NB4 (cell line): Measurements from ENCODE around the gene C1QTNF3.

Experiments used
- DNase-seq: peaks from one replicate; pipeline ENCODE4 v3.0.0; 2010; ENCODE audit warnings: low read depth
- H3K4me3 ChIP-seq: one replicate; pipeline ENCODE4 v1.5.1; 2011; ENCODE audit warnings: mild to moderate bottlenecking, low read depth, low read length, moderate library complexity
- MYC ChIP-seq: IDR thresholded peaks from 2 replicates; pipeline ENCODE4 v1.6.1; 2011; ENCODE audit warnings: low read depth, low read length
- POLR2A ChIP-seq: IDR thresholded peaks from 2 replicates; pipeline ENCODE4 v1.6.1; 2011; ENCODE audit warnings: mild to moderate bottlenecking; ENCODE audit not compliant: insufficient read length; ENCODE audit errors: extremely low read depth
- TF ChIP-seq, protein P1 (sequence below): IDR thresholded peaks from one replicate; pipeline ENCODE4 v1.5.1; 2012; ENCODE audit warnings: low read depth, low read length
- TF ChIP-seq, protein P2 (sequence below): IDR thresholded peaks from 2 replicates; pipeline ENCODE4 v1.6.1; 2011; ENCODE audit warnings: low read depth, low read length

The C1QTNF3 gene

DNA sequence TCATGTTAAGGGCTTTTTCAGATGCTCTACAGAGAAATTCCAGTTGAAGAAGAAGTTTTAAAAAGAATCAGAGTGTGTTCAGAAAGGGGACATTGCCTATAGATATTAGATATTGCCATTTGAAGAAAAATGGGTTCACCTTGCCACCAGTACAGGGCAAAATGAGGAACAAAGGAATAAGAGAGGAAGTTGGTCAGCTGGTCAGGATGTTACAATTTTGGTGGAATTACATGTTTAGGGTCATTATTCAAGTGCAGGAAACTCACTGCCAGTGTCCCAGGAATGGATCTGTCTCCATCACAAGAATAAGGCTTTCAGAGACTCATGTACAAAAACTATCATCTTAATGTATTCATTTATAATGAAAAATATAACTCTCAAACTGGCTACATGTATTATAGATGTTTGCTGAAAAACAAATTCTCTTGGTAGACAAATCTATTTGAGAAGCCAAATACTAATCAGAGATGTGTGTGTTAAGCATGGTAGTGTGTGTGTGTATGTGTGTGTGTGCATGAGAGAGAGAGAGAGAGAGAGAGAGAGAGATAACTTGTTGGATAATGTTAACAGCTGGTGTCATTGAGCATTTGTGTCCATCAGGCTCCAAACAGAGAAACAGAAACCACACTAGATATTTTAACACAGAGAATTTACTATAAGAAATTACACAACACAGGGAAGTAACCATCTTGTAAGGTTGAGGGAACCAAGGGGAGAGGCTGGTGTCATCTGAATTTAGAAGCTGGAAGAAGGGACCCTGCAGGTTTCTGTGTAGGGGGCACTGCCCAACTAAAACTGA, 5.0 kb upstream of the C1QTNF3 start:
- DNase-seq, result peak; percentile 14
- H3K4me3 ChIP-seq, result no peak overlapping the region
- TF ChIP-seq, protein P1, sequence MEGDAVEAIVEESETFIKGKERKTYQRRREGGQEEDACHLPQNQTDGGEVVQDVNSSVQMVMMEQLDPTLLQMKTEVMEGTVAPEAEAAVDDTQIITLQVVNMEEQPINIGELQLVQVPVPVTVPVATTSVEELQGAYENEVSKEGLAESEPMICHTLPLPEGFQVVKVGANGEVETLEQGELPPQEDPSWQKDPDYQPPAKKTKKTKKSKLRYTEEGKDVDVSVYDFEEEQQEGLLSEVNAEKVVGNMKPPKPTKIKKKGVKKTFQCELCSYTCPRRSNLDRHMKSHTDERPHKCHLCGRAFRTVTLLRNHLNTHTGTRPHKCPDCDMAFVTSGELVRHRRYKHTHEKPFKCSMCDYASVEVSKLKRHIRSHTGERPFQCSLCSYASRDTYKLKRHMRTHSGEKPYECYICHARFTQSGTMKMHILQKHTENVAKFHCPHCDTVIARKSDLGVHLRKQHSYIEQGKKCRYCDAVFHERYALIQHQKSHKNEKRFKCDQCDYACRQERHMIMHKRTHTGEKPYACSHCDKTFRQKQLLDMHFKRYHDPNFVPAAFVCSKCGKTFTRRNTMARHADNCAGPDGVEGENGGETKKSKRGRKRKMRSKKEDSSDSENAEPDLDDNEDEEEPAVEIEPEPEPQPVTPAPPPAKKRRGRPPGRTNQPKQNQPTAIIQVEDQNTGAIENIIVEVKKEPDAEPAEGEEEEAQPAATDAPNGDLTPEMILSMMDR, result no peak
- TF ChIP-seq, protein P2, sequence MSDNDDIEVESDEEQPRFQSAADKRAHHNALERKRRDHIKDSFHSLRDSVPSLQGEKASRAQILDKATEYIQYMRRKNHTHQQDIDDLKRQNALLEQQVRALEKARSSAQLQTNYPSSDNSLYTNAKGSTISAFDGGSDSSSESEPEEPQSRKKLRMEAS, result no peak
- no peak for TF ChIP-seq MYC
- no peak for TF ChIP-seq POLR2A

DNA sequence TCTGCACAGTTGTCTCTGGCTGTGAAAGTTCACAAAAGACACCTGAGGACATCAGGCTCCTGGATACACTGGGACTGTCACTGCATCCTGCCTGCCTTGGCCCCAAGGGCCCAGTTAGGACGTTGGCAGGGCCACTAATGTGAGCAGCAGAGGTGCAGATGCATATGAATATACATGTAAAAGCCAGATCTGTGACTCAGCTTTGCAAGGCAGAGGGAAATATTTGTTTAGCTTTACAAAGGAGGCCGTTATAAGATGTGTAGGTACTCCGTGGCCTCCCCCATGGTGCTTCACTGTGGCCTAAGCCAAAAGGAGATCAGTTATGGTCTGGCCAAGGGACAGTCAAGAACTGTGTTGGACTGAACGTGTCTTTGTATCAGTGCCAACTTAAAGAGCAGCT, 4.1 kb upstream of the C1QTNF3 start:
- no peak for DNase-seq
- H3K4me3 ChIP-seq, result no peak overlapping the region
- TF ChIP-seq, protein P1, result no peak
- TF ChIP-seq, protein P2, result no peak
- TF ChIP-seq MYC, result no peak

DNA sequence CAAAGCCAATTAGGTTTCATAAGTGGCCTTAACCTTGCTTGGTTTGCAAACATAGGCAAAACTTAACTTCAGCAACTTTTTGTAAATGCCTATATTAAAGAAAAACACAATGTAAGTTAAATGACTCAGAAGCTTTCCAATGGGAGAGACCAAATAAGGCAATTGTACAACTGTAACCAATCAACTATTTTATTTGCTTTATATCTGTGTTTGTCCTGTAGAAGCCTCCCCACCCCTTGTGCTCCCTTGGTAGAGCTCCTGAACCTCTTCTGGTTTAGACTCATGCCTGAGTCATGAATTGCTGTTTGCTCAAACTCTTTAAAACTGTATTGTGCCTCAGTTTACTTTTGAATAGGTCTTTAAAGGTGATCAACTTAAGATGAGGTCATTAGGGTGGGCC, 3.0 kb upstream of the C1QTNF3 start:
- DNase-seq, result no peak
- H3K4me3 ChIP-seq, result no peak overlapping the region
- TF ChIP-seq POLR2A, result no peak
- TF ChIP-seq MYC, result no peak
- TF ChIP-seq, protein P1, result no peak
- TF ChIP-seq, protein P2, result no peak

DNA sequence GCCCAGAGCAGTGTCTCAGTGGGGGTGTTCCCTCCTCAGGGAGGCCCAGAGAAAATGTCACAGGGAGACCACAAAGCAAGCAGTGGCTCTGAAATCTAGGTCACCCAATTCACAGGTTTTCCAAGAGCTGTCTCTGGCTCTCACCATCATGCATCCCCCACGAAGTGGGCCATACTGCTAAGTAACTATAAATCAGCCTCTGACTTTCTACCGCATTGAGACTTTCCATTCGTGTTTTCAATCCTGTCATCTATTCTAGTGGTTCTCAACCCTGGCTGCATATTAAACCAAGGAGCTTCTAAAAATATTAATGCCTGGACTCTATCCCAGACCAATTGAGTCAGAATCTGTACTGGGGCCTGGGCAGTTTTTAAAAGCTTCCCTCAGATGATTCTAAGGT, 2.0 kb upstream of the C1QTNF3 start:
- H3K4me3 ChIP-seq, result no peak overlapping the region
- TF ChIP-seq POLR2A (no peak), MYC (no peak)
- TF ChIP-seq, protein P2, result no peak
- TF ChIP-seq, protein P1, result no peak
- no peak for DNase-seq

DNA sequence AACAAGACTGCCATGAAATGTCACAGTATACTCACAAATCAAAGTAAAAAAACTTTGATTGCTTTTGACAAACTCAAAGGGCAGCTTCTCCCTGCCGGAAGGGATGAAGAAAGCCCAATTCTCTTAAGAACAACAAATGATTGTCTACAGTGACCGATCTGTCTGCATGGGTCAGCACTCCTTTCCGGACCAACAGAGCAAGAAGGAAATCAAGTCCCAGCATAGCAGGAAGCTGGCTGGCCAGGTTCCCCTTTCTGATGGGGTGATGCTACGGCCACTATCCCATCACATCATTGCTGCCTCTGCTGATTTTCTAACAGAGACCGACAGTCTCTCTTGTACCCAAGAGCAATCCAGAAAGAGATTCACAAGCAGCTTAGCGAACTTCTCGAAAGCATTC, 692 bp downstream of the C1QTNF3 start:
- TF ChIP-seq MYC, result no peak
- TF ChIP-seq, protein P2, result no peak
- TF ChIP-seq, protein P1, result no peak
- TF ChIP-seq POLR2A, result no peak
- no peak for DNase-seq
- no peak overlapping the region for H3K4me3 ChIP-seq
